GM12891 (cell line): ENCODE measurements around the gene HSPB2.

Source experiments
- POLR2A ChIP-seq: IDR thresholded peaks from 2 replicates; pipeline ENCODE4 v1.6.1; 2011; ENCODE audit warnings: low read depth, low read length, control low read depth
- POLR2AphosphoS5 ChIP-seq: IDR thresholded peaks from 2 replicates; pipeline ENCODE4 v1.6.1; 2011; ENCODE audit warnings: low read depth, low read length, control low read depth
- POU2F2 ChIP-seq: IDR thresholded peaks from 2 replicates; pipeline ENCODE4 v1.6.1; 2011; ENCODE audit warnings: low read depth, mild to moderate bottlenecking, control low read depth, low read length, moderate library complexity
- TAF1 ChIP-seq: IDR thresholded peaks from 2 replicates; pipeline ENCODE4 v1.6.1; 2011; ENCODE audit warnings: low read depth, low read length, control low read depth

DNA sequence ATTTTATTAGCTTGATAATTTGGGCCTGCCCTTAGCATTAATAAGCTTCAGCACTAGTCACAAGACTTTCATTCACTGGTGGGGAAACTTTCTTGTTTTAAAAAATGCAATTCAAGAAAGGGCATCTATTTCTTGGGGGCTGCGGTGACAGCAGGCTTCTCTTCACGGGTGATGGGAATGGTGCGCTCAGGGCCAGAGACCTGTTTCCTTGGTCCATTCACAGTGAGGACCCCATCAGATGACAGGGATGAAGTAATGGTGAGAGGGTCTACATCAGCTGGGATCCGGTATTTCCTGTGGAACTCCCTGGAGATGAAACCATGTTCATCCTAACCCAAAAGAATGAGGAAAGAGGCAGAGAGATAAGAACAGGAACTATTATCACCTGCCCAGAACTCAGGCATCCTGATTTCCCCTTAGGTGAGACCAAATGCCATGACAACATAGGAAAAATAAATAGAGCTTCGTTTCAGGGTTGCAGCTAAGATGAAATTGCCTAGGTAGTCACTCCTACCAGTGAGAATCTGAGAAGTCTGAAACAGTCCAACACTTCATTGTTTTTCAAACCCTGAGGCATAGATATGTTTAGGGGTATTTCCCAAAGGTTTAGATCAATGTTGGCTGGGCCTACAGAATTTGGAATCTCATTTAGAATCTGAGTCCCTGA lies 3.8 kb upstream of the HSPB2 start:
- TF ChIP-seq POLR2A (no peak), POU2F2 (no peak), POLR2AphosphoS5 (no peak), TAF1 (no peak)
